ENCODE results near the gene GRPEL2.

Gene GRPEL2

DNA sequence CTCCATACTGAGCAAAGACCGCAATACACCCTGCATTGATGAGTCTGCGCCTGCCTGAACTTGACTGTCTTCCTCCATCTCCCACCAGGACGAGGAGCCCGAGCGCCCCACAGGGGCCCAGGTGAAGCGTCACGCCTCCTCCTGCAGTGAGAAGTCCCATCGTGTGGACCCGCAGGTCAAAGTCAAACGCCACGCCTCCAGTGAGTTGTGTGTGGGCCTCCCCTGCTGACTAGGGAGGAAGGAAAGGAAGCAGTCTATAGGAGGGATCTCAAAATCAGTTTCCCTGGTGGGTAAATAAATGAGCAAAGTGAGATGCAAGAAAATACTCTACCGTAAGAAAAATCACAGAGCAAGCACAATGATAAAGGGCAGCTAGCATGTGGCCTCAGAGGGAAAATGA is 22.8 kb upstream of the GRPEL2 start:
- H3K4me1 ChIP-seq (ENCODE audit: control insufficient read depth, insufficient read depth, low read length), result peaks cover 14% of the 10 kb centered on the region
- H3K9me3 ChIP-seq (ENCODE audit: control insufficient read depth in 2 of 2, low read length in 2 of 2), result no peaks in the 10 kb centered on the region
- H3K36me3 ChIP-seq (ENCODE audit: control insufficient read depth in 2 of 2, insufficient read depth in 2 of 2, low read length in 2 of 2), result no peaks in the 10 kb centered on the region
- H3K27ac ChIP-seq (ENCODE audit: low read length), result no peak overlapping the region
- no peak overlapping the region for H3K4me3 ChIP-seq (ENCODE audit: low read length in 2 of 2)
- no peaks in the 10 kb centered on the region for H3K27me3 ChIP-seq (ENCODE audit: control insufficient read depth in 1 of 2, insufficient read depth in 2 of 2, low read length in 2 of 2)
- H3K9ac ChIP-seq (ENCODE audit: low read length in 2 of 2), result no peak overlapping the region

DNA sequence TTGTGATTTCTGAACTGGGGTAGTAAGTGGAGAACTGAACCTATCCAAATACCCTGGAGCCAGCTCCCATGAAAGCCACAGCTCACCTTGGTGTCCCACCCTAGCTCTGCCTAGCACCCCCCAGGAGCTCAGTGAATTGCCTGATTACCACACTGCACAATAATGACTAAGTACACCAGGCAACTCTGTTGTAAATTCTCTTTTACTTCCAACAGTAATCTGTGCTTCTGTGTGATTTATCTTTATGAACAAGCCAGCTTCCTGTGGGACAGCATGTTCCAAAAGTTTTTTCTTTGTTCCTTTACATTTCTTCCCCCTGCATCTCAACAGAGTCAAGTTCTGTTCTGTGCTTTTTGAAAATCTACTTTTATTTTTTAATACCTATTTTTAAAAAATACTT is 22.1 kb upstream of the GRPEL2 start:
- peaks cover 9% of the 10 kb centered on the region for H3K4me1 ChIP-seq (ENCODE audit: control insufficient read depth, insufficient read depth, low read length)
- no peak overlapping the region for H3K9ac ChIP-seq (ENCODE audit: low read length in 2 of 2)

DNA sequence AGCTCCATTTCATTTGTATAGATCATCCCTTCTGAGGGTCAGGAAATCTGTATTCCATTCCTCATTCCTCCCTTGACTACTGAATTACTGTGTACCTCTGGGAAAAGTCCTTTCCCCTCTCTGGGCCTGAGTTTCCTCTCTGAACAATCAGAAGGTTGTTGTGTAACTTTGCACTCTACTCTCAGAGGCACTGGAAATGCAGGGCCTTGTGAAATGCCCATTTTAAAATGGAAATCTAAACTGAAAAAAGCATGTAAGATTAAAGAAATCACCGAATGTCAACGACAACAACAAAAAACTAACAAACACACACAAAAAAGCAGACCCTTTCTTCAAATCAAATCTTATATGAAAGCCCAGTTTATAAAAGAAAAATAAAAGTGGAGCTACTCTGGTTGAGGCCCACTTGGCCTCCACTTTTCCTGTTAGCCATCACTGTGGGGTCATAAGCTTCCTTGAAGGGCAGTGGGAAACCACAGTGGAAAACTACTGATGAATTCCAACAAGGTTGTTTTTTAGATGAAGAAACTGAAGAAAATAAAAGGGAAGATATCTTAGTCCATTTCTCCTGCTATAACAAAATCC is 21.6 kb upstream of the GRPEL2 start:
- Histone ChIP-seq H3K9me3 (ENCODE audit: control insufficient read depth in 2 of 2, low read length in 2 of 2) (no peaks in the 10 kb centered on the region), H3K36me3 (ENCODE audit: control insufficient read depth in 2 of 2, insufficient read depth in 2 of 2, low read length in 2 of 2) (no peaks in the 10 kb centered on the region), H3K27ac (ENCODE audit: low read length) (no peak overlapping the region), H3K4me1 (ENCODE audit: control insufficient read depth, insufficient read depth, low read length) (peaks cover 9% of the 10 kb centered on the region), H3K4me3 (ENCODE audit: low read length in 2 of 2) (no peak overlapping the region), H3K9ac (ENCODE audit: low read length in 2 of 2) (no peak overlapping the region), H3K27me3 (ENCODE audit: control insufficient read depth in 1 of 2, insufficient read depth in 2 of 2, low read length in 2 of 2) (no peaks in the 10 kb centered on the region)

More for the DNA sequence above, 22.1 kb upstream of the GRPEL2 start:
- Histone ChIP-seq H3K4me3 (ENCODE audit: low read length in 2 of 2) (no peak overlapping the region), H3K9me3 (ENCODE audit: control insufficient read depth in 2 of 2, low read length in 2 of 2) (no peaks in the 10 kb centered on the region), H3K27me3 (ENCODE audit: control insufficient read depth in 1 of 2, insufficient read depth in 2 of 2, low read length in 2 of 2) (no peaks in the 10 kb centered on the region), H3K36me3 (ENCODE audit: control insufficient read depth in 2 of 2, insufficient read depth in 2 of 2, low read length in 2 of 2) (no peaks in the 10 kb centered on the region), H3K27ac (ENCODE audit: low read length) (no peak overlapping the region)

DNA sequence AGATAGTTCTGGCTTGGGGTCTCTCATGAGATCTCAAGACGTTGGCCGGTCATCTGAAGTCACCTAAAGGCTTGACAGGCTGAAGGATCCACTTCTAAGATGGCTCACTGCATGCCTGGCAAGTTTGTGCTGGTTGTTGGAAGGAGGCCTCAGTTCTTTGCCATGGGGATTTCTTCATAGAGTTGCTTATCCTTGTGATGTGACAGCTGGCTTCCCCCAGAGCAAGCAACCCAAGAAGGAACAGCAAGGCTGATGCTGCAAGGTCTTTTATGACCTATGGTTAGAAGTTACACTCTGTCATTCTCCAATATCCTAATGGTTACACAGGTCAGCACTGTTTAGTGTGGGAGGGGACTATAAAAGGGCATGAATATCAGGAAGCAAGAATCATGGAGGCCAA is 20.7 kb upstream of the GRPEL2 start:
- Histone ChIP-seq H3K27ac (ENCODE audit: low read length) (no peak overlapping the region), H3K4me1 (ENCODE audit: control insufficient read depth, insufficient read depth, low read length) (peaks cover 9% of the 10 kb centered on the region), H3K27me3 (ENCODE audit: control insufficient read depth in 1 of 2, insufficient read depth in 2 of 2, low read length in 2 of 2) (no peaks in the 10 kb centered on the region), H3K9ac (ENCODE audit: low read length in 2 of 2) (no peak overlapping the region), H3K4me3 (ENCODE audit: low read length in 2 of 2) (no peak overlapping the region), H3K9me3 (ENCODE audit: control insufficient read depth in 2 of 2, low read length in 2 of 2) (no peaks in the 10 kb centered on the region), H3K36me3 (ENCODE audit: control insufficient read depth in 2 of 2, insufficient read depth in 2 of 2, low read length in 2 of 2) (no peaks in the 10 kb centered on the region)

DNA sequence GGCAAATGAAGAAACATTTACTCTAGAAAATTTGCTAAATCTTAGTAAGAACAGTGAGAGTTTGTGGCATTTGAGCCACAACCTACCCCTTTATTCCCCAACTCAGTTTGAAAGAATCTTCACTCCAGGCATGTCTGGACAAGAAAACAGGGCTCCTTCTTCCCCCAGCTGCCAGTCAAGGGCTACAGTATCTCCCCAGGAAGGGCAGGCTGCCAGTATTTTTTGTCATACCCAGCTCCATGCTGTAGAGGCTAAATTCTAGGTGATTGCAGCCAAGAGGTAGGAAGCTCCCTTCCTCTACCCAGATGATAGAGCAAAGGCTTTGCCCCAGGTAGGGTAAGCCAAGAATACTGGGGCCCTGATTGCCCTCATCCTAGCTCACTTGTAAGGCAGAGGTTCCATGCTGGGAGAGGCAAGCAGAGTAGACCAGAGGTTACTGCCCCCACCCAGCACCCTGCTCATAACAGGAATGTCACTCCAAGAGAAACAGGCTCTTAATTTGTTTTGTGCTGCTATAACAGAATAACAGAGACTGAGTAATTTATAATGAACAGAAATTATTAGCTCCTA is 20.0 kb upstream of the GRPEL2 start:
- Histone ChIP-seq H3K36me3 (ENCODE audit: control insufficient read depth in 2 of 2, insufficient read depth in 2 of 2, low read length in 2 of 2) (no peaks in the 10 kb centered on the region), H3K27ac (ENCODE audit: low read length) (no peak overlapping the region), H3K4me1 (ENCODE audit: control insufficient read depth, insufficient read depth, low read length) (peaks cover 8% of the 10 kb centered on the region), H3K4me3 (ENCODE audit: low read length in 2 of 2) (no peak overlapping the region), H3K9me3 (ENCODE audit: control insufficient read depth in 2 of 2, low read length in 2 of 2) (no peaks in the 10 kb centered on the region), H3K9ac (ENCODE audit: low read length in 2 of 2) (no peak overlapping the region), H3K27me3 (ENCODE audit: control insufficient read depth in 1 of 2, insufficient read depth in 2 of 2, low read length in 2 of 2) (no peaks in the 10 kb centered on the region)

DNA sequence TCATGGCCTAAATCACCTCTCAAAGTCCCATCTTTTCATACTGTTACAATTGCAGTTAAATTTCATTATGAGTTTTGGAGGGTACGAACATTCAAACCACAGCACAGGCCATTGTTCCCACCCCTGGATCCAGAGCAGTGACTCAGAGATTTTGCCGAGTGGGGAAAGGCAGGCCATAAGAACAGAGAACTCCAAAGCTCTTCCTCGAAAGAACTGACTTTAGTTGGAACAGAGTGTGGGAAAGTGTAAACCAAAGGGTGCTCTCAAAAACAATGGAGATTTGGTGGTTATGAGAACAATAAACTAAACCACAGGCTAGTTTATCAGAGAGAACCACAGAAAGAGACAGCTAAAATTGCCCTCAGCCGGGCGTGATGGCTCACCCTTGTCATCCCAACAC is 19.4 kb upstream of the GRPEL2 start:
- no peak overlapping the region for H3K4me3 ChIP-seq (ENCODE audit: low read length in 2 of 2)
- H3K36me3 ChIP-seq (ENCODE audit: control insufficient read depth in 2 of 2, insufficient read depth in 2 of 2, low read length in 2 of 2), result no peaks in the 10 kb centered on the region
- no peak overlapping the region for H3K9ac ChIP-seq (ENCODE audit: low read length in 2 of 2)
- no peaks in the 10 kb centered on the region for H3K9me3 ChIP-seq (ENCODE audit: control insufficient read depth in 2 of 2, low read length in 2 of 2)
- H3K27ac ChIP-seq (ENCODE audit: low read length), result no peak overlapping the region
- peaks cover 1% of the 10 kb centered on the region for H3K4me1 ChIP-seq (ENCODE audit: control insufficient read depth, insufficient read depth, low read length)
- H3K27me3 ChIP-seq (ENCODE audit: control insufficient read depth in 1 of 2, insufficient read depth in 2 of 2, low read length in 2 of 2), result no peaks in the 10 kb centered on the region

DNA sequence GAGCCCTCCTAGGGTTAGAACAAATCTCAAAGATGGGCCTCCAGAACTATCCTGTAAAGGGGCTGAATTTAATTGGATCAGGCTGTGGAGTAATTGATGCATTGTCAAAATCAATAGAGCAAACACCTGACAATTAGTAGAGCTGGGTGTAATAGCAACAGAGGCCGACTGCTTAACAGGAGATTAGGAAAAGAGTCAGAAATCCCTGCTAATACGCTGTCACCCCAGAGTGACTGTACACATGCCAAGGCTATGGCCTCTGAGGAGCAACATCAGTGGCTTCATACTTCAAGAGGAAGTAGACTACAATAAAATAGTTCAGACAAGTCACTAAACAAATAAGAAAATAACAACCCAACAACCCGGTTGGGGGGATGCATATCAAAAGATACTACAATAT is 18.7 kb upstream of the GRPEL2 start:
- H3K4me1 ChIP-seq (ENCODE audit: control insufficient read depth, insufficient read depth, low read length), result no peaks in the 10 kb centered on the region
- H3K27ac ChIP-seq (ENCODE audit: low read length), result no peak overlapping the region
- H3K9ac ChIP-seq (ENCODE audit: low read length in 2 of 2), result no peak overlapping the region
- no peaks in the 10 kb centered on the region for H3K9me3 ChIP-seq (ENCODE audit: control insufficient read depth in 2 of 2, low read length in 2 of 2)
- H3K27me3 ChIP-seq (ENCODE audit: control insufficient read depth in 1 of 2, insufficient read depth in 2 of 2, low read length in 2 of 2), result no peaks in the 10 kb centered on the region
- no peak overlapping the region for H3K4me3 ChIP-seq (ENCODE audit: low read length in 2 of 2)
- no peaks in the 10 kb centered on the region for H3K36me3 ChIP-seq (ENCODE audit: control insufficient read depth in 2 of 2, insufficient read depth in 2 of 2, low read length in 2 of 2)

DNA sequence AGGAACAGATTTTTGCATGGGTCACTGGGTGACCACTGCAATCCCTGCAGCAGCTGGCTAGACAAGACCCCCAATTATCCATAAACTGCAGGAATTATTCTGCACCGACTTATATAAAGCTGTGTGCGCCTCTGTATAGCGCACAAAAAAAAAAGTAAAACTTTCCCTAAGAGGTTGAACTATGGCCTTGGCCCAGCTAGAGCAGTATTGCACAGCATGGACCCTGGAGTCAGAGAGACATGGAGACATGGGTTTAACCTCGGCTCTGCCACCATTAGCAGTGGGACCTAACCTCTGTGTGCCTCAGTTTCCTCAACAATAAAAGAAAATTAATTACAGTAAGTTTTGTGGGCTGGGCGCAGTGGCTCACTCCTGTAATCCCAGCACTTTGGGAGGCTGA is 17.1 kb upstream of the GRPEL2 start:
- no peaks in the 10 kb centered on the region for H3K27me3 ChIP-seq (ENCODE audit: control insufficient read depth in 1 of 2, insufficient read depth in 2 of 2, low read length in 2 of 2)
- no peak overlapping the region for H3K9ac ChIP-seq (ENCODE audit: low read length in 2 of 2)
- H3K4me1 ChIP-seq (ENCODE audit: control insufficient read depth, insufficient read depth, low read length), result no peaks in the 10 kb centered on the region
- H3K4me3 ChIP-seq (ENCODE audit: low read length in 2 of 2), result no peak overlapping the region
- H3K27ac ChIP-seq (ENCODE audit: low read length), result no peak overlapping the region
- H3K9me3 ChIP-seq (ENCODE audit: control insufficient read depth in 2 of 2, low read length in 2 of 2), result no peaks in the 10 kb centered on the region
- no peaks in the 10 kb centered on the region for H3K36me3 ChIP-seq (ENCODE audit: control insufficient read depth in 2 of 2, insufficient read depth in 2 of 2, low read length in 2 of 2)

DNA sequence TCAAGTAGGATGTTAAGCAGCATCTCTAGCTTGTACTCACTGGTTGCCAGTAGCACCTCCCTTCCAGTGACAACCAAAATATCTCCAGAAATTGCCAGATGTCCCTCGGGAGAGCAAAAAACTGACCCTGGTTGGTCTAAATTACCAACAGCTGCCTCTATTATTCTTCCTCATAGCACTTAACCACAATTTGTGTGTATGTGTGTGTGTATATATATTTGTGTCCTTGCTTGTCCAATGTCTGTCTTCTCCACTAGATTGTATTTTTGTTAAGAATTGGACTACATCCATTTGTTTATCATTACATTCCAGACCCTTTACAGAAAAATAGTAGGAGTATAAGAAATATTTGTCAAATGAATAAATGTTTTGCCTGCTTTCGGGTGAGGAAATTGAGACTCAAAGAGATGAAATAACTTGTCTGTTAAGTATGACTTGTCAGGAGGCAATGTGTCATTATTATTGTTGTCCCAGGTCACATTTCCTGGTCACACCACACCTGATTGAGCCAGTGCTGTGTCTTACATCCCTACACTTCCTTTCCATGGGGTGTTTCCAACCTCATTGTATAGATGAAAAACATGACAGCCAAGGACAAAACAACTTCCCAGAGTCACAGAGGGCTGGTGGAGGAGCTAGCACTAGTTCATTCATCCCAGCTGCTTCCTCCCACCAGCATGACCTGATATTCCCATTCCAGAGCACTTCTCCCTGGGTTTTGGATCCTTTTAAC is 11.4 kb upstream of the GRPEL2 start:
- Histone ChIP-seq H3K27ac (ENCODE audit: low read length) (no peak overlapping the region), H3K36me3 (ENCODE audit: control insufficient read depth in 2 of 2, insufficient read depth in 2 of 2, low read length in 2 of 2) (no peaks in the 10 kb centered on the region), H3K4me1 (ENCODE audit: control insufficient read depth, insufficient read depth, low read length) (no peaks in the 10 kb centered on the region), H3K9ac (ENCODE audit: low read length in 2 of 2) (no peak overlapping the region), H3K27me3 (ENCODE audit: control insufficient read depth in 1 of 2, insufficient read depth in 2 of 2, low read length in 2 of 2) (no peaks in the 10 kb centered on the region), H3K9me3 (ENCODE audit: control insufficient read depth in 2 of 2, low read length in 2 of 2) (no peaks in the 10 kb centered on the region), H3K4me3 (ENCODE audit: low read length in 2 of 2) (no peak overlapping the region)

DNA sequence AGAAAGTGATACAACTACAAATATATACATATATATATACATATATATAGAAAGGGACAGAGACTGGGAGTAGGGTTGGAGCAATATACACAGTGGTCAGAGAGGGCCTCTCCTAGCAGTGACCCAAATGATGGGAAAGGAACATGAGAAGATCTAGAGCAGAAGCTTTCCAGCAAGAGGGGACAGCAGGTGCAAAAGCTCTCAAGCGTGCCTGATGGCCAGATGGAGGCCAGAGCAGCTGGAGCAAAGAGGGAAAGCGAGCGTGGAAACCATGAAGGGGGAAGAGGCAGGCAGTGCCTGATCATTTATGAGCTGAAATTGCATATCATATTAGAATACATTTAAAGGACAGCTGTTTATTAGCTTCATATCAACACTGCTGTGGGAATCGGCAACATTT is 7.6 kb upstream of the GRPEL2 start:
- Histone ChIP-seq H3K9ac (ENCODE audit: low read length in 2 of 2) (no peak overlapping the region), H3K36me3 (ENCODE audit: control insufficient read depth in 2 of 2, insufficient read depth in 2 of 2, low read length in 2 of 2) (no peaks in the 10 kb centered on the region)

DNA sequence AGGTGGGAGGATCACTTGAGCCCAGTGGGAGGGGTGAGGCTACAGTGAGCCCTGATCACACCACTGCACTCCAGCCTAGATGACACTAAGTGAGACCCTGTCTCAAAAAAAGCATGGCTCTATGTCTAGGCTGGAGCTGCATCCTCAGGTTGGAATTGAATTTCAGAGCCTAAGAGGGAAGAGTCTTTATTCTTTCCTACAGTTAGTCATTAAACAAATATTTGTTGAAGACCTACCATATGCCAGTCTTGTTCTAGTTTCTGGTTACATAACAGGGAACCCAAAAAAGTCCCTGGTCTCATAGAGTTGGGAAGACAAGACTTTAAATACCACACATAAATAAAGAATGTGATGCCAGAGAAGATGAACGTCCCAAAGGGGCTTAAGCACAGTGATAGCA is 6.9 kb upstream of the GRPEL2 start:
- H3K36me3 ChIP-seq (ENCODE audit: control insufficient read depth in 2 of 2, insufficient read depth in 2 of 2, low read length in 2 of 2), result no peaks in the 10 kb centered on the region
- H3K4me3 ChIP-seq (ENCODE audit: low read length in 2 of 2), result no peak overlapping the region
- H3K27ac ChIP-seq (ENCODE audit: low read length), result no peak overlapping the region
- no peaks in the 10 kb centered on the region for H3K4me1 ChIP-seq (ENCODE audit: control insufficient read depth, insufficient read depth, low read length)
- no peak overlapping the region for H3K9ac ChIP-seq (ENCODE audit: low read length in 2 of 2)
- no peaks in the 10 kb centered on the region for H3K9me3 ChIP-seq (ENCODE audit: control insufficient read depth in 2 of 2, low read length in 2 of 2)
- no peaks in the 10 kb centered on the region for H3K27me3 ChIP-seq (ENCODE audit: control insufficient read depth in 1 of 2, insufficient read depth in 2 of 2, low read length in 2 of 2)

More for the DNA sequence above, 7.6 kb upstream of the GRPEL2 start:
- H3K27me3 ChIP-seq (ENCODE audit: control insufficient read depth in 1 of 2, insufficient read depth in 2 of 2, low read length in 2 of 2), result no peaks in the 10 kb centered on the region
- no peak overlapping the region for H3K27ac ChIP-seq (ENCODE audit: low read length)
- no peak overlapping the region for H3K4me3 ChIP-seq (ENCODE audit: low read length in 2 of 2)
- H3K9me3 ChIP-seq (ENCODE audit: control insufficient read depth in 2 of 2, low read length in 2 of 2), result no peaks in the 10 kb centered on the region
- H3K4me1 ChIP-seq (ENCODE audit: control insufficient read depth, insufficient read depth, low read length), result no peaks in the 10 kb centered on the region
